HuH-7.5 (cell line): Measurements from ENCODE around the gene ANK2.

ENCODE experiments used
- DNase-seq: peaks from one replicate; pipeline ENCODE4 v3.0.0; 2011; ENCODE audit warnings: low spot score

The ANK2 gene

GRCh38 chr4:113398441-113399143, 349.1 kb downstream of the ANK2 start:
- no peak for DNase-seq

GRCh38 chr4:113404167-113404571, 354.7 kb downstream of the ANK2 start:
- peak; percentile 22 for DNase-seq

GRCh38 chr4:113404841-113405240, 355.4 kb downstream of the ANK2 start:
- no peak for DNase-seq

- DNase-seq: no peak
Observed at GRCh38 chr4:113405874-113406722, 356.6 kb downstream of the ANK2 start.

GRCh38 chr4:113406723-113407016, 357.2 kb downstream of the ANK2 start:
- DNase-seq: no peak

DNA sequence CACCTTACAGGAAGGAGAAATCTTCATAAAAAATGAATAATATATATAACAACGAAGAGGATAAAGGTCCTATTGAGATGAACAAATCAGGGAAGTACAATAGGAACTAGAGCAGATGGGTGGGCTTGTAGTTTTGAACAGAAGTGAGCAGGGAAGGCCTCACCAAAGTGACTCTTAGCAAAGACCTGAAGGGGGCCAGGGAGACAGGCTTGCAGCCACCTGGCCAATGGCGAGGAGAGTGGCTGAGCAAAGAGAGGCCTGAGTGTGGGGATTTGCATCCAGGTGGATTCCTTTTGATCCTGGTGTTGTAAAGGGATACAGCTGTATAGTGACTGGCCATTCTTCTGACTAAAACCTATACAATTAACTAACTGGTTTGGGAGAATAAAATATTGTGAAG, 358.0 kb downstream of the ANK2 start:
- DNase-seq: no peak

- DNase-seq: no peak
Observed at GRCh38 chr4:113409181-113409580, 359.7 kb downstream of the ANK2 start.

DNA sequence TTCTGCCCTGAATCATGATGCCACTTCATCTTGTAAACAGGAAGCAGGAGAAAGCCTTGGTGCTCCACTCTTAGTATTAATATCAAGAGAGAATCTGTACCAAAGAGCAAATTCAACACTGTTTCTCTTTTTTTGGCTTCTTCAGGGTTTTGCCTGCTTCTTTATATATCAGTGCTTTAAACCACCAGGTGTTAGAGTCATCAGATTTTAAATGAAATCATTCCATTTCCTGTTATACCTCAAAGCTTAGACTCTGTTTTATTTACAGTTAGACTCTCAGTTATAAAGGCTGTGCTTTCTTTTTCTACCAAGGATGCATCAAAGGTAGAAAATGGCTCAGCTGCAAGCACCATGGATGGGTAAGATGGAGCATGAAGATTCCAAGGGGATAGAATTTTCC, 361.2 kb downstream of the ANK2 start:
- DNase-seq: no peak

- no peak for DNase-seq
Observed at GRCh38 chr4:113411496-113411938, 362.1 kb downstream of the ANK2 start.

DNA sequence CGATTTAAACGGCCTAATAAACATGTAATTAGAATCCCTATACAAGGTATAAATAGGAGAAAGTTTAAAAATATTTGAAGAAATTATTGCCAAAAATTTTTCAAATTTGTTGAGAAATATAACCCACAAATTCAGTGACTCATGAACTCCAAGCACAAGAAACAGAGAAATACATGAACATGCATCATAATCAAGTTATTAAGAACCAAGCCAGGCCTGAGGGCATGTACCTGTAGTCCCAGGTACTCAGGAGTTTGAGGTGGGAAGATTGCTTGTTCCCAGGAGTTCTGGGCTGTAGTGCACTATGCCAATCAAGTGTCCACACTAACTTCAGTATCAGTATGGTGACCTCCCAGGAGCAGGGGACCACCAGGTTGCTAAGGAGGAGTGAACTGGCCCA, 370.2 kb downstream of the ANK2 start:
- no peak for DNase-seq

GRCh38 chr4:113420938-113421337, 371.5 kb downstream of the ANK2 start:
- DNase-seq: no peak

DNA sequence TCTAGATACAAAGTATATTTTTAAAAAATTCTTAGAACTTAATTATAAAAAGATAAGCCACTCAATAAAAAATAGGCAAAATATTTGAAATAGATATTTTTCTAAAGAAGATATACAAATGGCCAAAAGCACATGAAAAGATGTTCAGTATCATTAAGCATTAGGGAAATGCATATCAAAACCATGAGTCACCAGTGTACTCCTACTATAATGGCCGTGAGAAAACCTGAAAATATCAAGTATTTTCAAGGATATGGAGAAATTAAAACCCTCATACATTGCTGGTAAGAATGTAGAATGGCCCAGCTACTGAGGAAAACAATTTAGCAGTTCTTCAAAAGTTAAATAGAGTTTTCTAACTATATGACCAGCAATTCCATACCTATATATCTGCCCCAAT, 374.2 kb downstream of the ANK2 start:
- no peak for DNase-seq

GRCh38 chr4:113433116-113433515, 383.7 kb downstream of the ANK2 start:
- no peak for DNase-seq
